Activated CD4-positive, alpha-beta memory T cell treated with anti-CD3 and anti-CD28 coated beads, Interleukin-2, amount 10 ng/mL, durations not matched to agents 7 days and 5 days (primary cell): ENCODE data around the gene PSG2. TPM values are rescaled to one million over a fixed set of nuclear protein-coding genes. Genes with fewer than 3 reads are reported as not detected.
"Not testable (repeated sequence)": the region's sequence is repeated elsewhere in the genome, so short reads cannot be mapped to it uniquely, and the experiment has no call there.

Experiments
- CTCF ChIA-PET: fragments of 350-600 bp; sonication (Branson Sonifier 250); formaldehyde crosslinking; loops from one replicate; lab custom pipeline; 2021; ENCODE audit warnings: antibody characterized with exemption, inconsistent platforms; lab: Charles Lee
- POLR2A ChIA-PET: fragments of 350-600 bp; sonication (Branson Sonifier 250); formaldehyde crosslinking; loops from one replicate; lab custom pipeline; 2021; ENCODE audit warnings: antibody characterized with exemption; lab: Charles Lee
- DNase-seq: peaks from one replicate; pipeline ENCODE4 v3.0.0-alpha.2; 2020
- H3K27ac Mint-ChIP-seq: one replicate; pipeline ENCODE4 v1.8.0; 2021; ENCODE audit warnings: mild to moderate bottlenecking, mixed read lengths
- H3K27me3 Mint-ChIP-seq: one replicate; pipeline ENCODE4 v1.8.0; 2021; ENCODE audit warnings: mixed read lengths
- H3K36me3 Mint-ChIP-seq: one replicate; pipeline ENCODE4 v1.8.0; 2021; ENCODE audit warnings: low read depth, mixed read lengths
- H3K4me1 Mint-ChIP-seq: one replicate; pipeline ENCODE4 v1.8.0; 2021; ENCODE audit warnings: mixed read lengths
- H3K4me3 Mint-ChIP-seq: one replicate; pipeline ENCODE4 v1.8.0; 2021; ENCODE audit warnings: mild to moderate bottlenecking, mixed read lengths
- H3K9me3 Mint-ChIP-seq: one replicate; pipeline ENCODE4 v1.8.0; 2021; ENCODE audit warnings: mixed read lengths
- total RNA-seq, 2 experiments: library from RNA; stranded (reverse); gene quantifications; one replicate each; pipeline ENCODE4 v1.2.3, GENCODE V29; 2021

The PSG2 gene
- total RNA-seq, 2 experiments from 2014 or later = not detected

DNA sequence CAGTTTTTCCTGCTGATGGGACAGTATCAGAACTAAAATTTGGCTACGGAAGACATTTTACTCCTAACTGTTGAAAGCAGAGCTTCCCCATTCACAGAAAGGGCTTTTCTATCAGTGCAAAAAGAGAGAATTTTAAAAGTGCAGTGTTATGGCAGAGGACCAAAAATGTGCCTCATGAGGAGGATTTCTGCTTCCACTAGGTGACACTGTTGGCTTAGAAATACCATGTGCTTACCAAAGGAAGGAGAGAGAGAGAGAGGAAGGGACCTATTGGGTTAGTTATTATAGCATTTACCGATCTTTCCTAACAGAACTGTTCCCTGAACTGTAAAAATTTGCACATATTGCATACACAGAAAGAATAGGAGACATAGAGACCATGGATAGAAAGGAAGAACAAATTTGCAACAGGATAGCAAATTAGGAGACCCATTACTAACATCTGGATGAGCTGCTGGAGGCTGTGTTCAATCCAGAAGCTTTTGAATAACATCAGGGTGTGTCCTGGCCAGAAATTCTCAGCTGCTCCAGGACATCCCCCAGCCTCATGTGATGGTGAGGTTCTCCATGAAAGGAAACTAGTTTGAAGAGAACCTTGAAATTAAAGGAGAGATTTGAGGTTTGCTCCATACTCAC, 21.8 kb upstream of the PSG2 start:
- CTCF ChIA-PET, H3K27ac Mint-ChIP-seq, H3K27me3 Mint-ChIP-seq, POLR2A ChIA-PET, H3K4me1 Mint-ChIP-seq, DNase-seq, H3K4me3 Mint-ChIP-seq, H3K36me3 Mint-ChIP-seq: not testable (repeated sequence)
- peaks cover 25% of the 10 kb centered on the region for H3K9me3 Mint-ChIP-seq

DNA sequence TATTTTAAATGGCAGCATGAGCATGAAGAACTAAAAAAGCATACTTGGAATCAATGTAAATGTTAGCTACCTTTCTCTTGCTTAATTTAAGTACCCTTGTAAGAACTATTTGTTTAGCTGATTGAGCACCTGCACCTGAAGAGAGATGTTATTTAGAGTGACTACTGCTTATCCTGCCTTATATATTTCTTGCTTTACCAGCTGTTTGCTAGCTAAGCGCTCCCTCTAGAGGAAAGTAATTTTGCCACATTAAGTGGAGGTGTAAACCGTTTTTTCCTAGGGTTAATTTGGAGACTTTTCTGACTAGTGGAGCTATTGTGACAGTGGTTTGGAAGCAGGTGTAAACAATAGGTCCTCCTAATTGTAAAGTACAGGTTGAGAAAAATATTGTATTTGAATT, 19.4 kb upstream of the PSG2 start:
- no peaks in the 10 kb centered on the region for H3K36me3 Mint-ChIP-seq
- ChIA-PET CTCF (no interaction called here), POLR2A (no interaction called here)
- no peaks in the 10 kb centered on the region for H3K27me3 Mint-ChIP-seq
- H3K9me3 Mint-ChIP-seq = peaks cover 25% of the 10 kb centered on the region
- no peaks in the 10 kb centered on the region for H3K4me1 Mint-ChIP-seq
- no peak overlapping the region for H3K27ac Mint-ChIP-seq
- no peak overlapping the region for H3K4me3 Mint-ChIP-seq
- DNase-seq = no peak

DNA sequence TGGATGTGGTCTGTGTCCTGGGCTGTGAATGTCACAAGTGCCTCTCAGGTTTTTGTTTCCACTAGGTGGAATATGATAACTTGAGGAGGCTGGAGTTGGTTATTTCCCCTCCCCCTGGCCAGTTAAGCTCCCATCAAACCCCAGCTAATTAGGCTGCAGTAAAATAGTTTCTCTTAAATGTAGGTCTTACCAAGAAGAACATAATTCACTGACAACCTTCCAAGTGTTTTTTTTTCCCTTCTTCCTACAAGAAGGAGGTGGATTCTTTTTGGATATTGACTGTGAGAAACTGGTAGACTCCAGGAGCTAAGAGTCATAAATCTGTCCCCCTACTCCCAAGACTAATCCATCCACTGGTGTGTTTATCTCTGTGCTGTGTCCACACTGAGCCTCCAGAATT, 15.9 kb upstream of the PSG2 start:
- DNase-seq, POLR2A ChIA-PET, H3K27ac Mint-ChIP-seq, H3K27me3 Mint-ChIP-seq, CTCF ChIA-PET, H3K36me3 Mint-ChIP-seq, H3K4me3 Mint-ChIP-seq, H3K4me1 Mint-ChIP-seq, H3K9me3 Mint-ChIP-seq: not testable (repeated sequence)

DNA sequence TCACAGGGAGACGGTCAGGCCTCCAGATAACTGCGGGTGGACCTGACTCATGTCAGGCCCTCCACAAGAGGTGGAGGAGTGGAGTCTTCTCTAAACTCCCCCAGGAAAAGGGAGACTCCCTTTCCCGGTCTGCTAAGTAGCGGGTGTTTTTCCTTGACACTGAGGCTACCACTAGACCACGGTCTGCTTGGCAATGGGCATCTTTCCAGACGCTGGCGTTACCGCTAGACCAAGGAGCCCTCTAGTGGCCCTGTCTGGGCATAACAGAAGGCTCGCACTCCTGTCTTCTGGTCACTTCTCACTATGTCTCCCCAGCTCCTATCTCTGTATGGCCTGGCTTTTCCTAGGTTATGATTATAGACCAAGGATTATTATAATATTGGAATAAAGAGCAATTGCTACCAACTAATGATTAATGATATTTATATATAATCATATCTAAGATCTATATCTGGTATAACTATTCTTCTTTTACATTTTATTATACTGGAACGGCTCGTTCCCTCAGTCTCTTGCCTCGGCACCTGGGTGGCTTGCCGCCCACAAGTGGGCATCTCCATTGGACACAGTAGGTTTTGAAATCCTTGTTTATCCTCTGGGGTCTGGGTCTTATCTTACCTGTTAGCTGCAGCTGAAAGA, 5.3 kb upstream of the PSG2 start:
- CTCF ChIA-PET, H3K27ac Mint-ChIP-seq, H3K9me3 Mint-ChIP-seq, H3K4me3 Mint-ChIP-seq, POLR2A ChIA-PET, H3K27me3 Mint-ChIP-seq, H3K36me3 Mint-ChIP-seq, H3K4me1 Mint-ChIP-seq: not testable (repeated sequence)
- DNase-seq = peak; percentile 27

DNA sequence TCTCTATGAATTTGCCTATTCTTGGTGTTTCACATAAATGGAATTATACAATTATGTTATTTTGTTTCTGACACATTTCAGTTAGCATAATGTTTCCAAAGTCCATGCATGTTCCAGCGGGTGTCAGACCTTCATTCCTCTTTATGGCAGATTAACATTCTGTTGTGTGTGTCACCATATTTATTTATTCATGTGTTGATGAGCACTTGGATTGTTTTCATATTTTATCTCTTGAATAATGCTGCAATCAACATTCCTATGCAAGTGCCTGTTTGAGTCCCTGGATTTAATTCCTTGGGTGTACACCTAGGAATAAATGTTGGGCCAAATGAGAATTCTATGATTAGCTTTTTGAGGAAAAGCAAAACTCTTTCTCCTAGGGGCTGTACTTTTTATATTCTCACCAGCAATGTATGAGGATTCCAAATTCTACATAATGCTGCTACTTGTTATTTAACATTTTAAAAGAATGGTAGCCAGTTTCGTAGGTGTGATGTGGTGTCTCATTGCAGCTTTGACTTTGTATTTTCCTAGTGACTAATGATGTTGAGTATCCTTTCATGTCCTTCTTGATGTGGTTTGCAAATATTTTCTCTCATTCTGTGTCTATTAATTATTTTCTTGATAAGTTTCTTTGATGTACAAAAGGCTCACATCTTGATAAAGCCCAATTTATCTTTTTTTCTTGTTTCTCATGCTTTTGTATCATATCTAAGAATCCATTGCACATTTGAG, 3.5 kb upstream of the PSG2 start:
- POLR2A ChIA-PET, H3K4me3 Mint-ChIP-seq, H3K27me3 Mint-ChIP-seq, H3K36me3 Mint-ChIP-seq, CTCF ChIA-PET, H3K27ac Mint-ChIP-seq, H3K4me1 Mint-ChIP-seq, DNase-seq, H3K9me3 Mint-ChIP-seq: not testable (repeated sequence)

DNA sequence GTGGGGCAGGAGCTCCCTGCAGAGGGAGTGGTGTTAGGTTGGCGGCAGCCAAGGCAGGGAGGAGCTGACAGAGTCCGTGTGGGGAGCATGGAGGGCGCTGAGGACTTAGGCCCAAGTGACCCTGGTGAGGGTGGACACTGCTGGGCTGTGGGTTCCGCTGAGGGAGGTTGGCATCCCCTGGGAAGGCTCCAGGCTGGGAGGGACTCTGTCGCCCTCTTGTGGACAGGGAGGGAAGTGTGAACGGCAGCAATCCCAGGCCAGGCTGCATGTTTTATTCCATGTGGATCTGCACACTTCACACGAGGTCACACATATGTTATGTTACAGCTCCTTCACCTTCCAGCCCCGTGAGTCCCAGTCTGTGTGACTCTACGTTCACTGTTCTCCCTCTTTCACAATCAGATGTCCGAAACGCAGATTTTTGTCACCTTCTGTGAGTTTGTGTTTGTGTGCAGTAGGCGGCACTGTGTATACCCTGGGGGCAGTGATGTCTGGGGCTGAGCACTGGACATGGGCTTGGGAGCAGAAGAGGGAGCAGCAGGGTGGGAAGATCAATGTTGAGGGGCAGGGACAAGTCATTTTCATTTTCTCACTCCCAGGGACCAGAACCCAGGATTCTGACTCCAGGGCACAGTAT, 1.8 kb upstream of the PSG2 start:
- H3K4me3 Mint-ChIP-seq, H3K9me3 Mint-ChIP-seq, H3K27ac Mint-ChIP-seq, H3K36me3 Mint-ChIP-seq, CTCF ChIA-PET, H3K27me3 Mint-ChIP-seq, H3K4me1 Mint-ChIP-seq, POLR2A ChIA-PET: not testable (repeated sequence)
- peak; percentile 23 for DNase-seq

DNA sequence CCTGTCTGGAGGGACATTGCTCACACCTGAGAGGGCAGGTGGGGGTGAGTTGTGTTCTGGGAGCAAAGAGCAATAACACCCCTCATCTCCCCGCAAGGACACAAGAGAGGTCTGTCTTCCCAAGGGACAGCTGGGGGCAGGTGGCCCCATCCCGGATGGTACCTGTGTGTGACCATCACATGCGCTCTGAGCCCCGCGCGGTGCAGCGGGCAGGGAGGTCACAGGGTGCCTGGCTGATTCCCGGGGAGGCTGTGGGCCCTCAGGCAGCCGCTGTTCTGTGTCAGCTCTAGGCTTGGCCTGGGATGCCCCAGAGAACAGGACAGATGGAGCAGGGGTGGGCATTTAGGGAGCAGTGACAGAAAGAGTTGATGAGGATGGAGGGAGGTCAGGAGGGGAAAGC, 1.2 kb upstream of the PSG2 start:
- CTCF ChIA-PET, H3K4me1 Mint-ChIP-seq, H3K9me3 Mint-ChIP-seq, H3K4me3 Mint-ChIP-seq, DNase-seq, H3K27ac Mint-ChIP-seq, H3K36me3 Mint-ChIP-seq, H3K27me3 Mint-ChIP-seq, POLR2A ChIA-PET: not testable (repeated sequence)

DNA sequence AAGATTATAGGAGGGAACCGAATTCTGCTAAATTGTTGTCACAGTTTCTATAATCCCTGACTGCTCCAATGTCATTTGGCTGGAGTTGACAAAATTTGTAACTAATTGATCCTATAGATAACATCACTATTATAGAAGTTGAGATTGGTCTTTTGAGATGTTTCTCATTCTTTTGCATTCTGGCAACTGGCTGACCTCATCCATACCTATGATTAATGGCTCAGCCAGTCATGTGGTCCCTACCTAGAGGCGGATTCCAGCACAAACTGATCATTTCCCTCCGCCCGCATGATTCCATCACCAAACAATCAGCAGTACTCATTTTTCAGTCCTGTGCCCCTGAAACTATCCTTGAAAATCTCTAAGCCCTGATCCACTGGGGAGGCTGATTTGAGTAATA, 4.2 kb downstream of the PSG2 start:
- H3K4me3 Mint-ChIP-seq = no peak overlapping the region
- no peak overlapping the region for H3K27ac Mint-ChIP-seq
- POLR2A ChIA-PET = no interaction called here
- H3K36me3 Mint-ChIP-seq = no peaks in the 10 kb centered on the region
- H3K27me3 Mint-ChIP-seq = no peaks in the 10 kb centered on the region
- CTCF ChIA-PET = no interaction called here
- no peaks in the 10 kb centered on the region for H3K9me3 Mint-ChIP-seq
- no peak for DNase-seq
- H3K4me1 Mint-ChIP-seq = no peaks in the 10 kb centered on the region

DNA sequence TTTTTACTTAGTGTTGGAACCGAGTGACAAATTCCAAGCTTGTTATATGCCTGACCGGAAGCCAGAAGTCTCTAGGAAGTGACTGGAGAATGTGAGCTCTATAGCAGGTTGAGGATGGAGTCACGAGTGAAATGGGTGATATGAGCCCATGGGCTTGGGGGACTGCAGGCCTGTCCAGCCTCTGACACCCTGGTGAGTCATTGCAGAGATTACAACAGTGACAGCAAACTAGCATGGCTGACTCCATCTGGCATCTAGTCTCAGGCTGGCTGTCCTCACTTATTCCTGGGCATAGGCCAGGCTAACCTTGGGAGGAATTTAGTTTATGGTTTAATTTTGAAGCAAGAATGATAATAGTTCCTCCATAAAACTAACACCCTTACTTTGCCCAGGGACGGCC, 4.6 kb downstream of the PSG2 start:
- H3K4me1 Mint-ChIP-seq, H3K27me3 Mint-ChIP-seq, DNase-seq, H3K27ac Mint-ChIP-seq, POLR2A ChIA-PET, H3K4me3 Mint-ChIP-seq, CTCF ChIA-PET, H3K36me3 Mint-ChIP-seq, H3K9me3 Mint-ChIP-seq: not testable (repeated sequence)

DNA sequence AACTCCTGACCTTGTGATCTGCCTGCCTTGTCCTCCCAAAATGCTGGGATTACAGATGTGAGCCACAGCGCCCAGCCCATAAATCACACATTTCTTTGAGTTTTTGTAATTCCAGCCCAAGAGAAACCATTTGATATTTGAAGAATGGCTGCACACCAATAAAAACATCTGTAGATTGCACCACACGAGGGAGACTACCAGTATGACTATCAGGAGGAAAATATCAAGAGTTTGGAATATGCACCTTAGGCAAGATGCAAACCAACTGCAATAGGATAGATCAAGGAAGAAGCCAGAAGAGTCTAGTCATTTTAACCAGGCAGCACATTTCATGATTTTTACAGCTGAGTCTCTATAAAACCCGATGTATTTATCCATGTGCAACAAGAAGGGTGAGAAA, 20.1 kb downstream of the PSG2 start:
- H3K4me3 Mint-ChIP-seq, H3K9me3 Mint-ChIP-seq, H3K4me1 Mint-ChIP-seq, H3K36me3 Mint-ChIP-seq, DNase-seq, CTCF ChIA-PET, POLR2A ChIA-PET, H3K27me3 Mint-ChIP-seq, H3K27ac Mint-ChIP-seq: not testable (repeated sequence)

DNA sequence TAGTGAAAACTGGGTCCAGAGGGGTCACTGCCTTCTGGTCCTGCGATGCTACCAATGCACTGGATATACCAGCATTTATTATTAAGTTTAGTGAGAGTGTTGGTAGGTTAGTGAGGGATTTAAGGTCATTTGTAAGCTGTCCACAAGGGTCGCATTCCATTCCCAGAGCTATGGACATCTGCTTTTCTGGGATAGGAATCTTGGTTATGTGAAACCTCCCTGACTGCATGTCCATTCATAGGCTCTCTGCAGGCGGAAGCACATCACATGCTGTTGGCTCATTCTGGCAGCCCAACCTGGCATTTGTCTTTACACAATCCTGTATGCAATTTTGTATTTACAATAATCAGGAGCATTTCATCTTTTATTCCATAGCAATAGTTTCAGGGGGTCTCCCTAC, 21.2 kb downstream of the PSG2 start:
- CTCF ChIA-PET, H3K27ac Mint-ChIP-seq, POLR2A ChIA-PET, H3K27me3 Mint-ChIP-seq, DNase-seq, H3K4me1 Mint-ChIP-seq, H3K9me3 Mint-ChIP-seq, H3K4me3 Mint-ChIP-seq, H3K36me3 Mint-ChIP-seq: not testable (repeated sequence)

DNA sequence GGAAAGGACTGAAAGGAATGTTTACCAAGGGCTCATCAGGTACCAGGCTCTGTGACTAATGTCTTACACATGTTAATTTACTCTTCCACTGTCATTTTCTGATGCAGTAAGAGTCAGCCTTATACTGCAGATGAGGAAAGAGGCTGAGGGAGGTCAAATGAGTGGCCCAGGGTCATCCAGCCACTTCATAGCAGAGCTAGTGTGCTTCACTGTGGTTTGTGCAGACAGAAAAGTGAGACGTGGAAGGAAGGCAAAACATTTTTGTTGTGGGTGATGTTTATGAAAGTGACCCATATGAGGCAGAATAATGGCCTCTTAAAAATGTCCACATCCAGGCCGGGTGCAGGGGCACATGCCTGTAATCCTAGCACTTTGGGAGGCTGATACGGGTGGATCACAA, 22.2 kb downstream of the PSG2 start:
- H3K4me3 Mint-ChIP-seq, CTCF ChIA-PET, H3K27me3 Mint-ChIP-seq, H3K36me3 Mint-ChIP-seq, H3K27ac Mint-ChIP-seq, H3K4me1 Mint-ChIP-seq, H3K9me3 Mint-ChIP-seq, POLR2A ChIA-PET, DNase-seq: not testable (repeated sequence)

DNA sequence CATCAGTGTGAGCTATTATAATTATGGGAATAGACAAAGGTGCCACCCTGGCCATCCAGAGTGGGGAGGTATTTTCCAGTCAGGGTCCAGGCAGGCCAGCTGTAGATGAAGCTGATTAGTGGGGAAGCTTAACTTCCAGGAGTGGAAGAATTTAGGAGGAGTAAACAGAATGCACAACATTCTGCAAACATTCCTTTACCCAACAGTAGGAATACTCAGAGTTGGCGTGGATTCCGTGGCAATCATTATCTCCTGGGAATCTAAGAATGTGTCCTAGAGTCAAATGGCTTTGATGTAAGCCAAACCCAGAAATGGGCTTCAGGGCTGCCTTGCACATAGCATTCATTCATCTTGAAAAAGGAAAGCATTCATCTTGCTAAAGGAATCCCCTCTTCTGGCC, 23.0 kb downstream of the PSG2 start:
- DNase-seq, H3K4me3 Mint-ChIP-seq, H3K4me1 Mint-ChIP-seq, POLR2A ChIA-PET, H3K27me3 Mint-ChIP-seq, CTCF ChIA-PET, H3K36me3 Mint-ChIP-seq, H3K27ac Mint-ChIP-seq: not testable (repeated sequence)
- H3K9me3 Mint-ChIP-seq = peaks cover 14% of the 10 kb centered on the region
